Skeletal muscle tissue (tissue), 4 donors: ENCODE data around the gene CTNND2. TPM values are rescaled to one million over a fixed set of nuclear protein-coding genes. Genes with fewer than 3 reads are reported as not detected.

Source experiments
- H3K27ac ChIP-seq: one replicate; pipeline ENCODE4 v1.7.0; 2013; ENCODE audit warnings: mild to moderate bottlenecking, low read depth, low read length, inconsistent platforms
- H3K27me3 ChIP-seq, 3 donors: one replicate each; pipeline ENCODE4 v1.7.0; 2013; ENCODE audit warnings: low read length in 3 of 3; ENCODE audit not compliant: control insufficient read depth in 3 of 3, insufficient read depth in 3 of 3
- H3K36me3 ChIP-seq, 3 donors: one replicate each; pipeline ENCODE4 v1.7.0; 2013; ENCODE audit warnings: low read length in 3 of 3; ENCODE audit not compliant: control insufficient read depth in 3 of 3, insufficient read depth in 3 of 3
- H3K4me1 ChIP-seq, 3 donors: one replicate each; pipeline ENCODE4 v1.7.0; 2013; ENCODE audit warnings: low read length in 3 of 3, mild to moderate bottlenecking in 3 of 3; ENCODE audit not compliant: control insufficient read depth in 3 of 3, insufficient read depth in 3 of 3
- H3K4me3 ChIP-seq, 3 donors: one replicate each; pipeline ENCODE4 v1.7.0; 2013; ENCODE audit warnings: low read length in 3 of 3
- H3K9ac ChIP-seq, 3 donors: one replicate each; pipeline ENCODE4 v1.7.0; 2013; ENCODE audit warnings: low read length in 3 of 3, mild to moderate bottlenecking in 3 of 3, moderate library complexity in 2 of 3, low read depth in 1 of 3
- H3K9me3 ChIP-seq, 3 donors: one replicate each; pipeline ENCODE4 v1.7.0; 2013; ENCODE audit warnings: low read length in 3 of 3; ENCODE audit not compliant: control insufficient read depth in 3 of 3
- total RNA-seq: library from RNA; depleted of rRNA; stranded (reverse); fragments of >200 nt; gene quantifications from one replicate; pipeline ENCODE4 v1.2.3, GENCODE V29; 2014
- donor health status: Osteomylitis.

The CTNND2 gene
- total RNA-seq, 1 donor from 2014 or later = 0.52 TPM

DNA sequence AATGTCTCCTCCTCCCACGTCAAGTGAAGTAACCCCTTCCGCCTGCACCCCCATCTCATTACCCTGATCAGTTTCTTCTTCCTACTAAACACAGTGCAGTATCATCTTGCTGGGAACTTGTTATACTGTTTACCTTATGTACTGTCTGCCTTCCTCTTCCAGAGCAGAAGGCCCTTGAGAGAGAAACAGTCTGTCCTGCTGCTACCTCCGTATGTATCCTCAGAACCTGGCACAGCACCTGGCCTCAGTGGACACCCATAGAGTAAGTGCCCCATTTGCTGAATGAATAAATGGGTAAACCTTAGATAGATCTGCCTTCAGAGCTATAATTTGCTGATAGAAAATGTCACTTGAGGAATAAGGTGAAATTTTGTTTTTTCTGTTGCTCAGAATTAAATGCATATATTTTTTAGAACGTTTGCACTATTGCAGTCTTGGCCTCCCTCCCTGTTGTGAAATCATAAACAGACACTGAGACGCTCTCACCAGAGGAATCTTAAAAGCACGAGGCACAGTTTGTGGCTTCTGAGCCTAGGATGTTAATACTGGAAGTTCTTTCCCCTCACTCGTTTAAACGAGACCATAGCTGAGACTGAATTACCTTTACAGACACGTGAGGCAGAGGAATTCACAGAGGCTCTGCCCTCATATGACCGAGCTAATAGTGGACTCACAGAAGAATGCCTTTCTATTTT is 920.1 kb downstream of the CTNND2 start:
- no peak overlapping the region for H3K4me3 ChIP-seq
- peaks cover 0 to 2% (median 0%) of the 10 kb centered on the region in 3 donors for H3K4me1 ChIP-seq
- no peaks in the 10 kb centered on the region for H3K9me3 ChIP-seq
- no peaks in the 10 kb centered on the region for H3K36me3 ChIP-seq
- H3K27ac ChIP-seq = no peak overlapping the region
- H3K27me3 ChIP-seq = peaks cover 5 to 10% (median 6%) of the 10 kb centered on the region in 3 donors
- no peak overlapping the region for H3K9ac ChIP-seq

DNA sequence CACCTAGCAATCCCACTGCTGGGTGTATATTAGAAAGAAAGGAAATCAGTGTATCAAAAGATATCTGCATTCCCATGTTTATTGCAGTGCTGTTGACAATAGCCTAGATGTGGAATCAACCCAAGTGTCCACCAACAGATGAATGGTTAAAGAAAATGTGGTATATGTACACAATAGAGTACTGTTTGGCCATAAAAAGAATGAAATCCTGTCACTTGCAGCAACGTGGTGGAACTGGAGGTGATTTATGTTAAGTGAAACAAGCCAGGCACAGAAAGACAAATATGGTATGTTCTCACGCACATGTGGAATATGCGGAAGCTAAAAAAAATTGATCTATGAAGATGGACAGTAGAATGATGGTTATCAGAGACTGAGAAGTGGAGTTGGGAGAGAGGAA is 921.6 kb downstream of the CTNND2 start:
- no peaks in the 10 kb centered on the region for H3K9me3 ChIP-seq
- H3K27me3 ChIP-seq = peaks cover 3 to 8% (median 5%) of the 10 kb centered on the region in 3 donors
- no peak overlapping the region for H3K4me3 ChIP-seq
- H3K9ac ChIP-seq = no peak overlapping the region
- H3K36me3 ChIP-seq = no peaks in the 10 kb centered on the region
- H3K4me1 ChIP-seq = peaks cover 0 to 2% (median 0%) of the 10 kb centered on the region in 3 donors
- no peak overlapping the region for H3K27ac ChIP-seq

DNA sequence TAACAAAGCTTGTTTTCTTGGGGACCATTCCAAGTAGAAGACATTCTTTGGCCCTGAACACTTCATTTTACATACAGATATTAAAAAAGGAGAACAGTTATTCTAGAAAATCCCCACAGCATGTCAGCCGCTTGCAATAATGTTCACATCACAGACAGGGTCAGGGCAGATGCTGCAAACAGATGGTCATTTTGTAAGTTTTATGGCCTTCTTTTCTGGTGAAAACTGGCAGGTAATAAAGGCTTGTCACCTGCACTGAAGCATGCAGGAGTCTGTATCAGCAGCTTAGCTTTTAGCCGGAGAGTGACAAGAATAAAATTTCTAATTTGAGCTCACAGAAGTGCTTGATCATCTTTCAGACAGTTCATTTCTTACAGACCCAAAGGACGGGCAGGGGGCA is 922.3 kb downstream of the CTNND2 start:
- Histone ChIP-seq H3K4me1 (no peaks in the 10 kb centered on the region), H3K27me3 (peaks cover 0 to 3% (median under 1%) of the 10 kb centered on the region in 3 donors), H3K9me3 (no peaks in the 10 kb centered on the region), H3K36me3 (no peaks in the 10 kb centered on the region), H3K27ac (no peak overlapping the region), H3K4me3 (no peak overlapping the region), H3K9ac (no peak overlapping the region)

DNA sequence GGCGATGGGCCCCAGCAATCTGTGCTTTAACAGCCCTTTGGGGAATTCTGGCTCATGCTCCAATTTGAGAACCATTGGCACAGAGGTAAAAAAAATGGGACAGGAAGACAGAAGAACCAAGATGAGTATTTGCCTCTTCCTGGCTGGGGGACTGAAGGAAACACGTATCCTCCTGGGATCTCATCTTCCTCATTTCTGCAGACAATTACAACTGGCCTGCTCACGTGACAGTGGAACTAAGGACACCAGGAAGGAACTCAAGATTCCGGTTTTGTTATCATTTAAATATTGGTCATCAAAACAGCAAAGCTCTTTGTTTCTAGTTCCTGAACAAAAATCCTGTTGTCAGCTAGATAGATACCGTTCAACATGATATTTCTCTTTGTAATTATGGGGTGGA is 927.2 kb downstream of the CTNND2 start:
- Histone ChIP-seq H3K9ac (no peak overlapping the region), H3K27me3 (no peaks in the 10 kb centered on the region), H3K9me3 (no peaks in the 10 kb centered on the region), H3K4me3 (no peak overlapping the region), H3K27ac (no peak overlapping the region), H3K36me3 (no peaks in the 10 kb centered on the region), H3K4me1 (no peaks in the 10 kb centered on the region)

DNA sequence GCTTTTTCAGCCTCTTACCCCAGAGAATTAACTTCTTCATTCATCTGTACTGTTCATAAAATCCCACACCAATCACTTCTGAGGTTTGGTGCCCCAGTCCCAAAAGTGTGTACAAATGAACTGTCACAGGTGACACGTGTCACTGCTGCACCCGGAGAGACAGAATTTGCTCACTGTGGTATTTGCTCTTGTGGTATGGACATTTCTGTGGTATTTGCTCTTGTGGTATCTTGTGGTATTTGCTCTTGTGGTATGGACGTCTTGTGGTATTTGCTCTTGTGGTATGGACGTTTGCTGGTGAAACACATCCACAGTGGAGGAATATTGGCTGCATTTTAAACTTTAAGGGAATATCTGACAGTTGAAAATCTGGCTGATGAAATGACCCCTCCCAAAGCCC is 928.3 kb downstream of the CTNND2 start:
- no peak overlapping the region for H3K27ac ChIP-seq
- H3K27me3 ChIP-seq = no peaks in the 10 kb centered on the region
- no peaks in the 10 kb centered on the region for H3K36me3 ChIP-seq
- no peak overlapping the region for H3K4me3 ChIP-seq
- no peaks in the 10 kb centered on the region for H3K4me1 ChIP-seq
- no peaks in the 10 kb centered on the region for H3K9me3 ChIP-seq
- no peak overlapping the region for H3K9ac ChIP-seq

DNA sequence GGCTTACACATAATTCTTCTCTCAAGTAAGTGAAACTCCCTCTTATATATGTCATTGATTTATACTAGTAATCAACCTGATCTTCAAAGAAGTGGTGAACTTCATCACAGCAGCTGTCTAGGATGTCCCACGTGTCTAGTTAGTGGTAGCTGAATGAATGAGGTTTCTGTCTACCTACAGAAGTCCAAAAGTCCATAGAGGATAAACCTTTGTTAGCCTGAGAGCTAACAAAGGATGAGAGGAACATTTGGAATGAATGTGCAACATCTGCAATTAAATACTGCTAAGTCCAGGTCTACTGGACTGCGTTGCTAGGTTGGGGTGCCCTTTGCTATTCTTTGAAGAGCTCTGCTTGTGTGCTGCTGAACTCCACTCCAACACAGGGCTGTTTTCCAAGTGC is 929.4 kb downstream of the CTNND2 start:
- Histone ChIP-seq H3K4me3 (no peak overlapping the region), H3K4me1 (no peaks in the 10 kb centered on the region), H3K9me3 (no peaks in the 10 kb centered on the region), H3K36me3 (no peaks in the 10 kb centered on the region), H3K27me3 (no peaks in the 10 kb centered on the region), H3K9ac (no peak overlapping the region), H3K27ac (no peak overlapping the region)

DNA sequence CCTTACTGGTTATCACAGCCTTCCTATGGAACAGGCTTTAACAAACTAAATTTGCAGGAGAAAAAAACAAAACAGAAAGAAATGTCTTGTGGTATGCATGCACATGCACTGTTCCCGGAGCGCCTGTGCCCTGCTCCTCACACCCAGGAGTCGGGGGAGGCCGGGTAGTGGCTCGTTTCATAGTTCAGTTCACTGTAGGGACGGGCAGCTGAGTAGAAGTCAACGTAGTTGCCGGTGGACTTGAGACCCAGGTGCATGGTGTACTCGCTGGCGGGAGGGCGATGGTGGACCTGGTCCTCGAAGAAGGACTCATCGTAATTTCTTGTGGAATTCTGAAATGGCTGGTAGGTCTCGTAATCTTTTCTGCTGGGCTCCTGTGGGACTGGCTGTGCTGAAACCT is 930.9 kb downstream of the CTNND2 start:
- Histone ChIP-seq H3K9me3 (no peaks in the 10 kb centered on the region), H3K27me3 (no peaks in the 10 kb centered on the region), H3K36me3 (no peaks in the 10 kb centered on the region), H3K4me3 (no peak overlapping the region), H3K27ac (no peak overlapping the region), H3K4me1 (no peaks in the 10 kb centered on the region), H3K9ac (no peak overlapping the region)

DNA sequence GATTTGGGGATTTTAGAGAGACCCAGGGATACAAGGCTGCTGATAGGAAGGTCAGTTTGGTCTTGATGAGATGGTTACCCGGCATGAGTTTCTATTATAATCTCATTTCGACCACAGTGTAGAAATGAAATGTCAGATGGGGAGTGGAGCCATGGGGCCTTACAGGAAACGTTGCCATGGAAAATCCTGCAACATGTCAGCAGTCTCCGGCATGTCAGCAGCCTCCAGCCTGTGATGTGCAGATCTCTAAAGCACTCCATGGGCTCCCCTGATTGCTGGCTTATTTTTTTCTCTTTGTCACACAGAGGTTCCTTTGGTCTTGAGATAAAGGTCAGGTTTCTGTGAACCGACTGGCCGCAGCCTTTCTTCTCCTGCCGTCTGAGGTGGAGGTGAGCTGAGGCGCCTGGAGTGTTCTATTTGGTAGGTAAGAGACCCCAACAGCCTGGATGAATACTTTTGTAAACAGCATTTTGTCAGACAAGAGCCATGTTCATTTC is 934.5 kb downstream of the CTNND2 start:
- Histone ChIP-seq H3K27ac (no peak overlapping the region), H3K36me3 (no peaks in the 10 kb centered on the region), H3K9me3 (no peaks in the 10 kb centered on the region), H3K9ac (no peak overlapping the region), H3K4me3 (no peak overlapping the region), H3K27me3 (no peaks in the 10 kb centered on the region), H3K4me1 (no peaks in the 10 kb centered on the region)

DNA sequence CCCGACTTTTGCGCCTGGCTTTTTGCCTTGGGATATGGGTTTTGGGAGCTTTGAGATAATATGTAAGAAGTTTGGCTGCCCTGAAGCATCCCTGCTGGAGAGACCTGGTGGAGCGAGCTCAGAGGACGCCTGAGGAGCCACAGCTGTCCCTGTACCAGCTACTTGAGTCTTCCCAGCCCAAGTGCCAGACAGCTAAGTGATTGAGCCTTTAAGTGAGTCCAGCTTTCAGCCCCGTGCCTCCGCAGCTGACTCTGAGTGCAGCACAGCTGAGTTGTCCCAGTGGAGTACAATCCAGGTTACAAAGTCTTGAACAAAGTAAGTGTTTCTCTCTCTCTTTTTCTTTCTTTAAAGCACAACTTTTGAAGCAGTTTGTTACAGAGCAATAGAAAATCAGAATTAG is 939.4 kb downstream of the CTNND2 start:
- Histone ChIP-seq H3K4me3 (no peak overlapping the region), H3K4me1 (no peaks in the 10 kb centered on the region), H3K9me3 (no peaks in the 10 kb centered on the region), H3K27me3 (no peaks in the 10 kb centered on the region), H3K36me3 (no peaks in the 10 kb centered on the region), H3K9ac (no peak overlapping the region), H3K27ac (no peak overlapping the region)

DNA sequence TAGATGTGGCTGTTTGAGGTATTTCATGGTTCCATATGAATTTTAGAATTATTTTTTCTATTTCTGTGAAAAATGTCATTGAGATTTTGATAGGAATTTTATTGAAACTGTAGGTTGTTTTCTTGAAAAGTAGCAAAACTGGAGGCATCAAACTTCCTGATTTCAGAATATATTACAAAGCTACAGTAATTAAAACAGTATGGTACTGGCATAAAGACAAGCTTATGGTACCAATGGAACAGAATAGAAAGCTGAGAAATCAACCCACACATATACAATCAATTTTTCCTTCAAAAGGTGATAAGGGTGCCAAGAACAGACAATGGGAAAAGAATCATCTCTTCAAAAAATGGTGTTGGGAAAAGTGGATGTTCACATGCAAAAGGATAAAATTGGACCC is 945.5 kb downstream of the CTNND2 start:
- Histone ChIP-seq H3K9ac (no peak overlapping the region), H3K27me3 (no peaks in the 10 kb centered on the region), H3K27ac (no peak overlapping the region), H3K9me3 (peaks cover 3 to 7% (median 3%) of the 10 kb centered on the region in 3 donors), H3K4me1 (no peaks in the 10 kb centered on the region), H3K36me3 (no peaks in the 10 kb centered on the region), H3K4me3 (no peak overlapping the region)
